Inferior parietal cortex (tissue), 1 donor: Measurements from ENCODE around the gene GDPD5.

Experiments
- DNase-seq: peaks from one replicate; pipeline ENCODE4 v3.0.0-alpha.2; 2016; ENCODE audit errors: extremely low spot score

The GDPD5 gene

GRCh38 chr11:75557666-75558494 lies 32.1 kb upstream of the GDPD5 start:
- no peak for DNase-seq

GRCh38 chr11:75556275-75556674 lies 30.5 kb upstream of the GDPD5 start:
- no peak for DNase-seq

- DNase-seq: no peak
Observed at GRCh38 chr11:75555079-75555811, 29.5 kb upstream of the GDPD5 start.

GRCh38 chr11:75554258-75555022 lies 28.7 kb upstream of the GDPD5 start:
- DNase-seq: peak; percentile 85

GRCh38 chr11:75553889-75554257 lies 28.1 kb upstream of the GDPD5 start:
- no peak for DNase-seq

GRCh38 chr11:75553182-75553581 lies 27.4 kb upstream of the GDPD5 start:
- DNase-seq: no peak

GRCh38 chr11:75549370-75549958 lies 23.7 kb upstream of the GDPD5 start:
- DNase-seq: no peak

GRCh38 chr11:75548595-75549272 lies 23.0 kb upstream of the GDPD5 start:
- DNase-seq: no peak

GRCh38 chr11:75547617-75548058 lies 21.9 kb upstream of the GDPD5 start:
- peak; percentile 82 for DNase-seq

- DNase-seq: no peak
Observed at GRCh38 chr11:75547177-75547576, 21.4 kb upstream of the GDPD5 start.

GRCh38 chr11:75543806-75544205 lies 18.1 kb upstream of the GDPD5 start:
- no peak for DNase-seq

- DNase-seq: no peak
Observed at GRCh38 chr11:75542088-75542438, 16.3 kb upstream of the GDPD5 start.

- no peak for DNase-seq
Observed at GRCh38 chr11:75541193-75542087, 15.7 kb upstream of the GDPD5 start.

- DNase-seq: no peak
Observed at GRCh38 chr11:75539459-75540334, 14.0 kb upstream of the GDPD5 start.

GRCh38 chr11:75538150-75538942 lies 12.6 kb upstream of the GDPD5 start:
- DNase-seq: no peak

GRCh38 chr11:75537740-75538139 lies 12.0 kb upstream of the GDPD5 start:
- DNase-seq: no peak

- DNase-seq: no peak
Observed at GRCh38 chr11:75536786-75537641, 11.3 kb upstream of the GDPD5 start.

- no peak for DNase-seq
Observed at GRCh38 chr11:75535071-75535470, 9.3 kb upstream of the GDPD5 start.
